ENCODE results near the gene L1TD1. TPM values are rescaled to one million over a fixed set of nuclear protein-coding genes. Genes with fewer than 3 reads are reported as not detected.
A peak's percentile ranks its signal among the peaks of the same experiment; 100 is the strongest.

The L1TD1 gene
- total and polyA plus RNA-seq, 2 experiments from 2014 or later, result 283 to 628 TPM

GRCh38 chr1:62213075-62213914, 18.6 kb downstream of the L1TD1 start (continued):
- TF ChIP-seq ZNF462 (CRISPR knock-in tag; IDR thresholded peaks at IDR 0.05), result peak; percentile 67
- TF ChIP-seq CREB1 (CRISPR knock-in tag; IDR thresholded peaks at IDR 0.05; ENCODE audit: low read depth), result no peak
- no peak for TF ChIP-seq JUNB (IDR thresholded peaks at IDR 0.05; ENCODE audit: unreplicated experiment)
- peak; percentile 79 for TF ChIP-seq POLR2AphosphoS5 (IDR thresholded peaks at IDR 0.05; ENCODE audit: low read depth)
- TF ChIP-seq ETS1 (IDR thresholded peaks at IDR 0.05), result no peak
- no peak for TF ChIP-seq ZNF331 (CRISPR knock-in tag; IDR thresholded peaks at IDR 0.05; ENCODE audit: low read depth)
- peak; percentile 19; the same call in 1 of the 2 replicates for TF ChIP-seq NANOG (IDR thresholded peaks at IDR 0.05; ENCODE audit: borderline replicate concordance)
- no peak for TF ChIP-seq EZH2 (IDR thresholded peaks at IDR 0.05; ENCODE audit: low read depth, unreplicated experiment)
- no peak for TF ChIP-seq ZNF114 (CRISPR knock-in tag; IDR thresholded peaks at IDR 0.05)
- TF ChIP-seq CTCF (conservative IDR thresholded peaks at IDR 0.05; ENCODE audit: low read depth in 2 of 2), result no peak

Data from GM23338 (cell line).